Body of pancreas (tissue), 4 donors: Measurements from ENCODE around the gene PEAK1. TPM values are rescaled to one million over a fixed set of nuclear protein-coding genes. Genes with fewer than 3 reads are reported as not detected.

ENCODE experiments used
- ATAC-seq: fragments of 150-250 bp; one replicate; pipeline ENCODE4 v1.9.1; 2016
- DNase-seq, 4 donors: peaks; one replicate each; pipeline ENCODE4 v3.0.0-alpha.2; 2019
- H3K27ac ChIP-seq, 4 donors: fragments of 200-600 bp; sonication (generic); 1 replicate in 3 of 4; 2 replicates in 1 of 4; pipeline versions ENCODE4 v1.5.1 to v1.6.1; 2016 to 2019; ENCODE audit warnings: mild to moderate bottlenecking in 1 of 4, mixed read lengths in 1 of 4, moderate library complexity in 1 of 4
- H3K27me3 ChIP-seq, 2 donors: fragments of 200-600 bp; sonication (generic); one replicate each; pipeline ENCODE4 v1.6.0; 2016; ENCODE audit warnings: mild to moderate bottlenecking in 1 of 2
- H3K36me3 ChIP-seq, 2 donors: fragments of 200-600 bp; sonication (generic); replicated peaks in 1 of 2; 2 replicates each; pipeline ENCODE4 v1.5.1; 2016; ENCODE audit warnings: low read depth in 2 of 2; ENCODE audit not compliant: insufficient read depth in 1 of 2
- H3K4me1 ChIP-seq: fragments of 200-600 bp; sonication (generic); one replicate; pipeline ENCODE4 v1.6.0; 2016
- H3K4me3 ChIP-seq, 2 donors: fragments of 200-600 bp; sonication (generic); 1 replicate in 1 of 2; 2 replicates in 1 of 2; pipeline ENCODE4 v1.5.1; 2016 to 2019
- H3K9me3 ChIP-seq, 3 donors: fragments of 200-600 bp; sonication (generic); 1 replicate in 2 of 3; 2 replicates in 1 of 3; pipeline ENCODE4 v1.5.1; 2016
- CTCF ChIP-seq, 7 experiments: fragments of 450-650 bp in 4 of 7; fragments of 200-600 bp in 3 of 7; sonication (generic) in 3 of 7; IDR thresholded peaks; one replicate each; pipeline ENCODE4 v1.5.1; 2016 to 2019; ENCODE audit warnings: antibody characterized with exemption in 7 of 7
- POLR2A ChIP-seq, 3 donors: fragments of 450-650 bp; IDR thresholded peaks; one replicate each; pipeline ENCODE4 v1.6.1; 2016; ENCODE audit warnings: antibody characterized with exemption in 3 of 3, mild to moderate bottlenecking in 2 of 3
- WGBS, 2 donors: methylation state at CpG; one replicate each; pipeline ENCODE4 v1.1.5; 2017; 5-methylcytosine and 5-hydroxymethylcytosine counted together
- intact Hi-C: fragments of 100-400 bp; cut with DNase I; formaldehyde crosslinking; loops from one replicate; pipeline ENCODE4 v1.15.1; 2023
- total RNA-seq, 2 donors: library from RNA; depleted of rRNA; stranded (reverse); fragments of >200 nt; gene quantifications; one replicate each; pipeline ENCODE4 v1.1.0, GENCODE V29; 2016

The PEAK1 gene
- total RNA-seq, 2 donors from 2014 or later, result 12.5 to 13.2 TPM

- no peak for DNase-seq
- no peaks in the 10 kb centered on the region for H3K36me3 ChIP-seq
- ATAC-seq, result no peak
- no peak for TF ChIP-seq CTCF (IDR thresholded peaks at IDR 0.05)
- TF ChIP-seq POLR2A (IDR thresholded peaks at IDR 0.05), result no peak
- no peak overlapping the region for H3K27ac ChIP-seq
- peaks cover 0 to 7% (median 0%) of the 10 kb centered on the region in 3 donors for H3K9me3 ChIP-seq
- 75 to 88% methylated on average over 3 of the region's 3 CpGs for WGBS, 2 donors
- intact Hi-C loops, result no loop called here
- H3K4me3 ChIP-seq, result no peak overlapping the region
- H3K4me1 ChIP-seq, result peaks cover 20% of the 10 kb centered on the region
- no peaks in the 10 kb centered on the region for H3K27me3 ChIP-seq
Measured at GRCh38 chr15:77391372-77391951, 28.4 kb downstream of the PEAK1 start.

- intact Hi-C loops, result no loop called here
- no peak for DNase-seq
- Histone ChIP-seq H3K4me3 (no peak overlapping the region), H3K4me1 (peaks cover 21% of the 10 kb centered on the region), H3K9me3 (no peaks in the 10 kb centered on the region), H3K27me3 (no peaks in the 10 kb centered on the region), H3K36me3 (no peaks in the 10 kb centered on the region), H3K27ac (no peak overlapping the region)
- no peak for TF ChIP-seq POLR2A (IDR thresholded peaks at IDR 0.05)
- TF ChIP-seq CTCF (IDR thresholded peaks at IDR 0.05), result no peak
- ATAC-seq, result no peak
- WGBS, 2 donors, result 78 to 94% methylated on average over 2 of the region's 2 CpGs
Measured at GRCh38 chr15:77387365-77388105, 32.4 kb downstream of the PEAK1 start.

- no peaks in the 10 kb centered on the region for H3K36me3 ChIP-seq
- H3K9me3 ChIP-seq, result no peaks in the 10 kb centered on the region
- no peaks in the 10 kb centered on the region for H3K27me3 ChIP-seq
- ATAC-seq (no peak), DNase-seq (no peak)
- H3K4me3 ChIP-seq, result no peak overlapping the region
- TF ChIP-seq CTCF (IDR thresholded peaks at IDR 0.05), result no peak
- TF ChIP-seq POLR2A (IDR thresholded peaks at IDR 0.05), result no peak
- H3K27ac ChIP-seq, result no peak overlapping the region
- H3K4me1 ChIP-seq, result peaks cover 21% of the 10 kb centered on the region
- intact Hi-C loops, result no loop called here
- WGBS, 2 donors, result 95 to 96% methylated on average over 2 of the region's 2 CpGs
Measured at GRCh38 chr15:77386626-77387025, 33.3 kb downstream of the PEAK1 start.

- intact Hi-C loops, result no loop called here
- Histone ChIP-seq H3K4me1 (peaks cover 12% of the 10 kb centered on the region), H3K27me3 (no peaks in the 10 kb centered on the region), H3K9me3 (no peaks in the 10 kb centered on the region), H3K27ac (no peak overlapping the region), H3K36me3 (no peaks in the 10 kb centered on the region), H3K4me3 (no peak overlapping the region)
- ATAC-seq, result no peak
- TF ChIP-seq CTCF (IDR thresholded peaks at IDR 0.05), result no peak
- TF ChIP-seq POLR2A (IDR thresholded peaks at IDR 0.05), result no peak
- DNase-seq, result no peak
Measured at GRCh38 chr15:77384589-77385359, 35.1 kb downstream of the PEAK1 start.
